ENCODE data around the gene KLK1. TPM values are rescaled to one million over a fixed set of nuclear protein-coding genes. Genes with fewer than 3 reads are reported as not detected.

Gene KLK1
- total RNA-seq, 1 donor from 2014 or later = not detected

- H3K27me3 ChIP-seq = no peaks in the 10 kb centered on the region
- TF ChIP-seq, protein P1, sequence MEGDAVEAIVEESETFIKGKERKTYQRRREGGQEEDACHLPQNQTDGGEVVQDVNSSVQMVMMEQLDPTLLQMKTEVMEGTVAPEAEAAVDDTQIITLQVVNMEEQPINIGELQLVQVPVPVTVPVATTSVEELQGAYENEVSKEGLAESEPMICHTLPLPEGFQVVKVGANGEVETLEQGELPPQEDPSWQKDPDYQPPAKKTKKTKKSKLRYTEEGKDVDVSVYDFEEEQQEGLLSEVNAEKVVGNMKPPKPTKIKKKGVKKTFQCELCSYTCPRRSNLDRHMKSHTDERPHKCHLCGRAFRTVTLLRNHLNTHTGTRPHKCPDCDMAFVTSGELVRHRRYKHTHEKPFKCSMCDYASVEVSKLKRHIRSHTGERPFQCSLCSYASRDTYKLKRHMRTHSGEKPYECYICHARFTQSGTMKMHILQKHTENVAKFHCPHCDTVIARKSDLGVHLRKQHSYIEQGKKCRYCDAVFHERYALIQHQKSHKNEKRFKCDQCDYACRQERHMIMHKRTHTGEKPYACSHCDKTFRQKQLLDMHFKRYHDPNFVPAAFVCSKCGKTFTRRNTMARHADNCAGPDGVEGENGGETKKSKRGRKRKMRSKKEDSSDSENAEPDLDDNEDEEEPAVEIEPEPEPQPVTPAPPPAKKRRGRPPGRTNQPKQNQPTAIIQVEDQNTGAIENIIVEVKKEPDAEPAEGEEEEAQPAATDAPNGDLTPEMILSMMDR (IDR thresholded peaks at IDR 0.05) = no peak
- TF ChIP-seq POLR2AphosphoS5 (IDR thresholded peaks at IDR 0.05; ENCODE audit: insufficient read depth in 1 of 2, low read depth in 1 of 2) = no peak
- intact Hi-C loops (cut with DNase I) = no loop called here
- no peaks in the 10 kb centered on the region for H3K36me3 ChIP-seq
- H3K4me1 ChIP-seq = no peaks in the 10 kb centered on the region
- no peak for DNase-seq (ENCODE audit: extremely low spot score in 2 of 2)
- no peak overlapping the region for H3K4me3 ChIP-seq
- no peaks in the 10 kb centered on the region for H3K9me3 ChIP-seq
- H3K27ac ChIP-seq = no peak overlapping the region
Observed at GRCh38 chr19:50861496-50862286, 38.1 kb upstream of the KLK1 start.

GRCh38 chr19:50861010-50861409, 37.4 kb upstream of the KLK1 start:
- H3K4me3 ChIP-seq = no peak overlapping the region
- no peaks in the 10 kb centered on the region for H3K27me3 ChIP-seq
- H3K27ac ChIP-seq = no peak overlapping the region
- no peaks in the 10 kb centered on the region for H3K36me3 ChIP-seq
- no peak for DNase-seq (ENCODE audit: extremely low spot score in 2 of 2)
- intact Hi-C loops (cut with DNase I) = no loop called here
- no peak for TF ChIP-seq POLR2AphosphoS5 (IDR thresholded peaks at IDR 0.05; ENCODE audit: insufficient read depth in 1 of 2, low read depth in 1 of 2)
- no peak for TF ChIP-seq POLR2A (IDR thresholded peaks at IDR 0.05)
- TF ChIP-seq, protein P1 (IDR thresholded peaks at IDR 0.05) = no peak
- H3K9me3 ChIP-seq = no peaks in the 10 kb centered on the region
- H3K4me1 ChIP-seq = no peaks in the 10 kb centered on the region

DNA sequence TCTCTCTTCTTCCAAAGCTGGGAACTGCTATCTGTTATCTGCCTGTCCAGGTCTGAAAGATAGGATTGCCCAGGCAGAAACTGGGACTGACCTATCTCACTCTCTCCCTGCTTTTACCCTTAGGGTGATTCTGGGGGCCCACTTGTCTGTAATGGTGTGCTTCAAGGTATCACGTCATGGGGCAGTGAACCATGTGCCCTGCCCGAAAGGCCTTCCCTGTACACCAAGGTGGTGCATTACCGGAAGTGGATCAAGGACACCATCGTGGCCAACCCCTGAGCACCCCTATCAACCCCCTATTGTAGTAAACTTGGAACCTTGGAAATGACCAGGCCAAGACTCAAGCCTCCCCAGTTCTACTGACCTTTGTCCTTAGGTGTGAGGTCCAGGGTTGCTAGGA, 36.3 kb upstream of the KLK1 start:
- no peaks in the 10 kb centered on the region for H3K4me1 ChIP-seq
- H3K27me3 ChIP-seq = no peaks in the 10 kb centered on the region
- TF ChIP-seq, protein P1 (IDR thresholded peaks at IDR 0.05) = no peak
- no peak for TF ChIP-seq POLR2A (IDR thresholded peaks at IDR 0.05)
- TF ChIP-seq POLR2AphosphoS5 (IDR thresholded peaks at IDR 0.05; ENCODE audit: insufficient read depth in 1 of 2, low read depth in 1 of 2) = no peak
- H3K4me3 ChIP-seq = no peak overlapping the region
- intact Hi-C loops (cut with DNase I) = no loop called here
- DNase-seq (ENCODE audit: extremely low spot score in 2 of 2) = no peak
- H3K9me3 ChIP-seq = no peaks in the 10 kb centered on the region
- no peaks in the 10 kb centered on the region for H3K36me3 ChIP-seq
- H3K27ac ChIP-seq = no peak overlapping the region

DNA sequence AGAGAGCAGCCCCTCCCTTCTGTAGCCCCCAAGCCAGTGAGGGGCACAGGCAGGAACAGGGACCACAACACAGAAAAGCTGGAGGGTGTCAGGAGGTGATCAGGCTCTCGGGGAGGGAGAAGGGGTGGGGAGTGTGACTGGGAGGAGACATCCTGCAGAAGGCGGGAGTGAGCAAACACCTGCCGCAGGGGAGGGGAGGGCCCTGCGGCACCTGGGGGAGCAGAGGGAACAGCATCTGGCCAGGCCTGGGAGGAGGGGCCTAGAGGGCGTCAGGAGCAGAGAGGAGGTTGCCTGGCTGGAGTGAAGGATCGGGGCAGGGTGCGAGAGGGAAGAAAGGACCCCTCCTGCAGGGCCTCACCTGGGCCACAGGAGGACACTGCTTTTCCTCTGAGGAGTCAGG, 35.3 kb upstream of the KLK1 start:
- no peak for DNase-seq (ENCODE audit: extremely low spot score in 2 of 2)
- H3K27ac ChIP-seq = no peak overlapping the region
- no peak overlapping the region for H3K4me3 ChIP-seq
- TF ChIP-seq POLR2AphosphoS5 (IDR thresholded peaks at IDR 0.05; ENCODE audit: insufficient read depth in 1 of 2, low read depth in 1 of 2) = no peak
- no peaks in the 10 kb centered on the region for H3K36me3 ChIP-seq
- no peaks in the 10 kb centered on the region for H3K4me1 ChIP-seq
- H3K9me3 ChIP-seq = no peaks in the 10 kb centered on the region
- intact Hi-C loops (cut with DNase I) = no loop called here
- H3K27me3 ChIP-seq = no peaks in the 10 kb centered on the region

DNA sequence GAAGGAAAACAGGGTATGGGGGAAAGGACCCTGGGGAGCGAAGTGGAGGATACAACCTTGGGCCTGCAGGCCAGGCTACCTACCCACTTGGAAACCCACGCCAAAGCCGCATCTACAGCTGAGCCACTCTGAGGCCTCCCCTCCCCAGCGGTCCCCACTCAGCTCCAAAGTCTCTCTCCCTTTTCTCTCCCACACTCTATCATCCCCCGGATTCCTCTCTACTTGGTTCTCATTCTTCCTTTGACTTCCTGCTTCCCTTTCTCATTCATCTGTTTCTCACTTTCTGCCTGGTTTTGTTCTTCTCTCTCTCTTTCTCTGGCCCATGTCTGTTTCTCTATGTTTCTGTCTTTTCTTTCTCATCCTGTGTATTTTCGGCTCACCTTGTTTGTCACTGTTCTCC, 33.8 kb upstream of the KLK1 start:
- no peaks in the 10 kb centered on the region for H3K27me3 ChIP-seq

More for the DNA sequence above, 33.8 kb upstream of the KLK1 start:
- Histone ChIP-seq H3K27ac (no peak overlapping the region), H3K4me1 (no peaks in the 10 kb centered on the region), H3K4me3 (no peak overlapping the region), H3K9me3 (no peaks in the 10 kb centered on the region), H3K36me3 (no peaks in the 10 kb centered on the region)
- TF ChIP-seq POLR2A (IDR thresholded peaks at IDR 0.05) = no peak
- TF ChIP-seq, protein P1 (IDR thresholded peaks at IDR 0.05) = no peak
- no peak for TF ChIP-seq POLR2AphosphoS5 (IDR thresholded peaks at IDR 0.05; ENCODE audit: insufficient read depth in 1 of 2, low read depth in 1 of 2)
- intact Hi-C loops (cut with DNase I) = no loop called here
- DNase-seq (ENCODE audit: extremely low spot score in 2 of 2) = no peak
